ENCODE results near the gene SHISA8.

SHISA8 gene

GRCh38 chr22:41933411-41934177, 18.7 kb upstream of the SHISA8 start:
- no peak for DNase-seq

- no peak for DNase-seq
These were observed 17.5 kb upstream of the SHISA8 start for GRCh38 chr22:41932353-41932752.

GRCh38 chr22:41931701-41932269, 16.9 kb upstream of the SHISA8 start:
- no peak for DNase-seq

- DNase-seq = no peak
These were observed 14.5 kb upstream of the SHISA8 start for GRCh38 chr22:41929418-41929810.

GRCh38 chr22:41928593-41929417, 13.9 kb upstream of the SHISA8 start:
- DNase-seq = no peak

- DNase-seq = no peak
These were observed 12.9 kb upstream of the SHISA8 start for GRCh38 chr22:41927813-41928212.

GRCh38 chr22:41925783-41926460, 11.0 kb upstream of the SHISA8 start:
- DNase-seq = no peak

- DNase-seq = no peak
These were observed 8.9 kb upstream of the SHISA8 start for GRCh38 chr22:41923595-41924276.

- DNase-seq = no peak
These were observed 8.2 kb upstream of the SHISA8 start for GRCh38 chr22:41922940-41923594.

- no peak for DNase-seq
These were observed 7.5 kb upstream of the SHISA8 start for GRCh38 chr22:41922328-41922727.

GRCh38 chr22:41920271-41920976, 5.5 kb upstream of the SHISA8 start:
- DNase-seq = no peak

- DNase-seq = no peak
These were observed 4.7 kb upstream of the SHISA8 start for GRCh38 chr22:41919357-41920224.

- DNase-seq = no peak
These were observed 3.3 kb upstream of the SHISA8 start for GRCh38 chr22:41917903-41918791.

GRCh38 chr22:41917375-41917902, 2.6 kb upstream of the SHISA8 start:
- DNase-seq = no peak

GRCh38 chr22:41916745-41917358, 2.0 kb upstream of the SHISA8 start:
- no peak for DNase-seq

GRCh38 chr22:41915786-41916493, 1.1 kb upstream of the SHISA8 start:
- no peak for DNase-seq

GRCh38 chr22:41914611-41915034, 251 bp downstream of the SHISA8 start:
- DNase-seq = no peak
